Glutamatergic neuron (in vitro differentiated cells): ENCODE data around the gene NUDT14. TPM values are rescaled to one million over a fixed set of nuclear protein-coding genes. Genes with fewer than 3 reads are reported as not detected.

Experiments
- DNase-seq: peaks from one replicate; pipeline ENCODE4 v3.0.0; 2022
- H3K27ac Mint-ChIP-seq: one replicate; pipeline ENCODE4 v1.8.0; 2020; ENCODE audit warnings: mild to moderate bottlenecking, mixed read lengths, inconsistent platforms; ENCODE audit not compliant: unreplicated experiment
- H3K27me3 Mint-ChIP-seq: one replicate; pipeline ENCODE4 v1.8.0; 2020; ENCODE audit warnings: mild to moderate bottlenecking, moderate library complexity, mixed read lengths, inconsistent platforms; ENCODE audit not compliant: unreplicated experiment
- H3K36me3 Mint-ChIP-seq: one replicate; pipeline ENCODE4 v1.8.0; 2020; ENCODE audit warnings: mild to moderate bottlenecking, mixed read lengths, inconsistent platforms; ENCODE audit not compliant: unreplicated experiment
- H3K4me1 Mint-ChIP-seq: one replicate; pipeline ENCODE4 v1.8.0; 2020; ENCODE audit warnings: mild to moderate bottlenecking, low read depth, mixed read lengths, inconsistent platforms; ENCODE audit not compliant: unreplicated experiment
- H3K4me3 Mint-ChIP-seq: one replicate; pipeline ENCODE4 v1.8.0; 2020; ENCODE audit warnings: mild to moderate bottlenecking, mixed read lengths, inconsistent platforms; ENCODE audit not compliant: unreplicated experiment
- H3K9me3 Mint-ChIP-seq: one replicate; pipeline ENCODE4 v1.8.0; 2020; ENCODE audit warnings: mild to moderate bottlenecking, moderate library complexity, mixed read lengths, inconsistent platforms; ENCODE audit not compliant: unreplicated experiment
- total RNA-seq: library from RNA; stranded (reverse); fragmentation: NEBNext Ultra II Directional; extraction: Animal tissue kit (Norgen Biotek cat#: 25700); gene quantifications from one replicate; pipeline ENCODE4 v1.2.1, GENCODE V29; 2021; ENCODE audit not compliant: unreplicated experiment
- TF ChIP-seq, protein P1 (sequence below): fragments of 200-600 bp; sonication (generic); IDR thresholded peaks from one replicate; pipeline ENCODE4 v1.5.0; 2021; ENCODE audit not compliant: partially characterized antibody, unreplicated experiment

The NUDT14 gene
- total RNA-seq, 1 donor from 2014 or later, result 114 TPM

DNA sequence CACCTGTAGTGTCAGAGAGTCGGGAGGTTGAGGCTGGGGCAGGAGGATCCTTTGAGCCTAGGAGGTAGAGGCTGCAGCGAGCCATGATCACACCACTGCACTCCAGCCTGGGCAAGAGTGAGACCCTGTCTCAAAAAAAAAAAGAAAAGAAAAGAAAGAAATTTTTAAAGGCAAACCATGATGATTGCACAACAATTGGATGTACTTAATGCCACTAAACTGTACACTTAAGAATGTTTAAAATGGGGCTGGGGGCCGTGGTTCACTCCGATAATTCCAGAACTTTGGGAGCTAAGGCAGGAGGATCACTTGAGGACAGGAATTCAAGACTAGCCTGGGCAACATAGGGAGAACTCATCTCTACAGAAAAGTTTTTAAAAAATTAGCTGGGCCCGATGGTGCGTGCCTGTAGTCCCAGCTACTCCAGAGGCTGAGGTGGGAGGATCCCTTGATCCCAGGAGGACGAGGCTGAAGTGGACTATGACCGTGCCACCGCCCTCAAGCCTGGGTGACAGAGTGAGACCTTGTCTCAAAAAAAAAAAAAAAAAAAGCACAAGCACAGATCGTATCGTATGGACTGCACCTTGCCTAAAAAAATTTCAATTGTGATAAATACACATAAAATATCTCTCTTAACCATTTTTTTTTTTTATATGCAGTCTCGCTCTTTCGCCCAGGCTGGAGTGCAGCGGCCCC lies 45.3 kb downstream of the NUDT14 start:
- H3K27ac Mint-ChIP-seq, result no peak overlapping the region
- TF ChIP-seq, protein P1, sequence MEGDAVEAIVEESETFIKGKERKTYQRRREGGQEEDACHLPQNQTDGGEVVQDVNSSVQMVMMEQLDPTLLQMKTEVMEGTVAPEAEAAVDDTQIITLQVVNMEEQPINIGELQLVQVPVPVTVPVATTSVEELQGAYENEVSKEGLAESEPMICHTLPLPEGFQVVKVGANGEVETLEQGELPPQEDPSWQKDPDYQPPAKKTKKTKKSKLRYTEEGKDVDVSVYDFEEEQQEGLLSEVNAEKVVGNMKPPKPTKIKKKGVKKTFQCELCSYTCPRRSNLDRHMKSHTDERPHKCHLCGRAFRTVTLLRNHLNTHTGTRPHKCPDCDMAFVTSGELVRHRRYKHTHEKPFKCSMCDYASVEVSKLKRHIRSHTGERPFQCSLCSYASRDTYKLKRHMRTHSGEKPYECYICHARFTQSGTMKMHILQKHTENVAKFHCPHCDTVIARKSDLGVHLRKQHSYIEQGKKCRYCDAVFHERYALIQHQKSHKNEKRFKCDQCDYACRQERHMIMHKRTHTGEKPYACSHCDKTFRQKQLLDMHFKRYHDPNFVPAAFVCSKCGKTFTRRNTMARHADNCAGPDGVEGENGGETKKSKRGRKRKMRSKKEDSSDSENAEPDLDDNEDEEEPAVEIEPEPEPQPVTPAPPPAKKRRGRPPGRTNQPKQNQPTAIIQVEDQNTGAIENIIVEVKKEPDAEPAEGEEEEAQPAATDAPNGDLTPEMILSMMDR, result no peak
- H3K4me1 Mint-ChIP-seq, result no peaks in the 10 kb centered on the region
- no peak overlapping the region for H3K4me3 Mint-ChIP-seq
- H3K36me3 Mint-ChIP-seq, result peaks cover 10% of the 10 kb centered on the region
- peaks cover 7% of the 10 kb centered on the region for H3K27me3 Mint-ChIP-seq
- H3K9me3 Mint-ChIP-seq, result peaks cover 9% of the 10 kb centered on the region
- DNase-seq, result no peak

DNA sequence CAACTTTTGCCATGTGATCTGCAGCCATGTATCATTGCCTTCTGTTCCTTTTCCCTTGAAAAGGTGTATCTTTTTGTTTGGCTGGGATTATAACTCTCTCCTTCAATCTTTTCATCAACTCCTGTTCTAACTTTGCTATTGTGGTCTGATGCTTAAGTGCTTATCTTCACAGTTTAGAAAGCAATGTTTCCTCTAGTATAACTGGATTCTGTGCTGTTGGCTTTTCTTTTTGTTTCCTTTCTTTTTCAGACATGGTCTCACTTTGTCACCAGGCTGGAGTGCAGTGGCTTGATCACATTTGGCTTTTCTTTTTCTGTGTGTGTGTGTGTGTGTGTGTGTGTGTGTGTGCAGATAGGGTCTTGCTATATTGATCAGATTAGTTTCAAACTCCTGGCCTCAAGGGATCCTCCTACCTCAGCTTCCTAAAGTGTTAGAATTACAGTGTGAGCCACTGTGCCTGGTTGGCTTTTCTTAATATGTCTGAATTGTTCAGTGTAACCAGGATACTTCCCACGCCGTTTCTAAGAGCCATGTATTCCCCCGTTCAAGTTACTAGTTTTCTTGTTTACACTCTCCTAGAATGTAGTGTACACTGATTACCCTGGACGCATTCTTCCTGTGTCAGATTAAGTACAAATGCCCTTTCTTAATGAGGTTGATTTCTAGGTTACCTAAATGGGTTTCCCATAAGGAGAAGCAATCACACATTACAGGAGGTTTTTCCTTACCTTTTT lies 48.0 kb downstream of the NUDT14 start:
- Mint-ChIP-seq H3K4me1 (no peaks in the 10 kb centered on the region), H3K9me3 (peaks cover 5% of the 10 kb centered on the region), H3K27me3 (peaks cover 1% of the 10 kb centered on the region), H3K27ac (no peak overlapping the region), H3K36me3 (no peaks in the 10 kb centered on the region), H3K4me3 (no peak overlapping the region)
- TF ChIP-seq, protein P1, result no peak
- DNase-seq, result no peak

DNA sequence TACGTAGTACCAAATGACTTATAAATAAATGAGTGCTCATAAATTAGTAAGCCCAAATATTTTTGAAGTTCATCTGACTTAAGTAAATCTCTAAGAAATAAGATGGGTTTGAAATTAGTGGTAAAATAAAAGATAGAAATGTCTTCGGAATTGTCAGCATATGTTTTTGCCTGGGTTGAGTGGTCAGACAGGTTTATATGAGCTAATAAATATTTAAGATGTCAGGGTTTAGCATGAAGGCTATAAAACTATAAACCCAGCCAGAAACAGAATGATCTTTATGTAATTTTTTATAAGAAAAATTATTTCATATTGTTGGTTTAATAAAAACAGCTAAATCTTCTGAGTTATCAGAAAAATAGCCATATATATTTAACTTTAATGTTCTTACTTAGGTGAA lies 49.9 kb downstream of the NUDT14 start:
- H3K4me1 Mint-ChIP-seq, result no peaks in the 10 kb centered on the region
- H3K27me3 Mint-ChIP-seq, result no peaks in the 10 kb centered on the region
- H3K4me3 Mint-ChIP-seq, result no peak overlapping the region
- H3K36me3 Mint-ChIP-seq, result no peaks in the 10 kb centered on the region
- peaks cover 2% of the 10 kb centered on the region for H3K9me3 Mint-ChIP-seq
- TF ChIP-seq, protein P1, result no peak
- DNase-seq, result no peak
- no peak overlapping the region for H3K27ac Mint-ChIP-seq

DNA sequence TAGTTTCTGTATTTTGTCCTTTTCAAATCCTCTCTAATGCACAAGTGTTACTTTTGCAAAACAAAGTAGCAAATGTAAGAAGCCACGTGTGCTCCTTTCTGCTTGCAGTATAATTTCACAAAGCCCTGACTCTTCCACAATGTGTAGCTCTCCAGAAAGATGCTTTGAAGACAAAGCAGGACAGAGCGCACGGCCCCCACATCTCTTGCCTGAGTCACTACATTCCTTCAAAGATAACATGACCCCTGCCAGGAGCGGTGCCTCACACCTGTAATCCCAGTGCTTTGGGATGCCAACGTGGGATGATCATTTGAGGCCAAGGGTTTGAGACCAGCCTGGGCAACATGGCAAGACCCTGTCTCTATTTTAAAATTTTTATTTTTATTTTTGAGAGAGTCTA lies 53.1 kb downstream of the NUDT14 start:
- no peak for DNase-seq
- H3K27me3 Mint-ChIP-seq, result peaks cover 3% of the 10 kb centered on the region
- TF ChIP-seq, protein P1, result no peak

DNA sequence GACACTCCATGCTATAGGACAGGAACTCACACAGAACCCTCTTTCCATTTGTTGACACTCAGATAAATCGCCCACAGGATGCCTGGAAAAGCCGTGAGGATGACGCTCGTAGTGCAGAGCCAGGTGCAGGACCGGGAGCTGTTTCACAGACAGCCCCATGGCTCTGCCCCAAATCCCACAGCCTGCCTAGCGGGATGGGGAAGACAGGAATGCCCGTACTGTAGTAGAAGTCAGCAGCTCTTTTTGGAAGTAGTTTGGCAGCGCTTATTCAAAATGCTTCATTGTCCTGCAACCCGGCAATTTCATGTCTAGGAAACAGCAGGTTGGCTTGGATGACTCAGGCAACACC lies 54.2 kb downstream of the NUDT14 start:
- H3K36me3 Mint-ChIP-seq, result peaks cover 10% of the 10 kb centered on the region
- peaks cover 3% of the 10 kb centered on the region for H3K27me3 Mint-ChIP-seq
- no peak overlapping the region for H3K27ac Mint-ChIP-seq
- no peak overlapping the region for H3K4me3 Mint-ChIP-seq
- TF ChIP-seq, protein P1, result no peak
- no peaks in the 10 kb centered on the region for H3K4me1 Mint-ChIP-seq
- no peak for DNase-seq
- peaks cover 10% of the 10 kb centered on the region for H3K9me3 Mint-ChIP-seq

More for the DNA sequence above, 53.1 kb downstream of the NUDT14 start:
- H3K9me3 Mint-ChIP-seq, result peaks cover 7% of the 10 kb centered on the region
- H3K36me3 Mint-ChIP-seq, result no peaks in the 10 kb centered on the region
- no peak overlapping the region for H3K4me3 Mint-ChIP-seq
- no peaks in the 10 kb centered on the region for H3K4me1 Mint-ChIP-seq
- H3K27ac Mint-ChIP-seq, result no peak overlapping the region
